ENCODE results near the gene SUPT6H. TPM values are rescaled to one million over a fixed set of nuclear protein-coding genes. Genes with fewer than 3 reads are reported as not detected.

The SUPT6H gene
- total and polyA plus RNA-seq, 2 of the 8 experiments (the other 6 are each of a cell fraction or from before 2014, with no cell fraction given), result 32.0 to 59.9 TPM

DNA sequence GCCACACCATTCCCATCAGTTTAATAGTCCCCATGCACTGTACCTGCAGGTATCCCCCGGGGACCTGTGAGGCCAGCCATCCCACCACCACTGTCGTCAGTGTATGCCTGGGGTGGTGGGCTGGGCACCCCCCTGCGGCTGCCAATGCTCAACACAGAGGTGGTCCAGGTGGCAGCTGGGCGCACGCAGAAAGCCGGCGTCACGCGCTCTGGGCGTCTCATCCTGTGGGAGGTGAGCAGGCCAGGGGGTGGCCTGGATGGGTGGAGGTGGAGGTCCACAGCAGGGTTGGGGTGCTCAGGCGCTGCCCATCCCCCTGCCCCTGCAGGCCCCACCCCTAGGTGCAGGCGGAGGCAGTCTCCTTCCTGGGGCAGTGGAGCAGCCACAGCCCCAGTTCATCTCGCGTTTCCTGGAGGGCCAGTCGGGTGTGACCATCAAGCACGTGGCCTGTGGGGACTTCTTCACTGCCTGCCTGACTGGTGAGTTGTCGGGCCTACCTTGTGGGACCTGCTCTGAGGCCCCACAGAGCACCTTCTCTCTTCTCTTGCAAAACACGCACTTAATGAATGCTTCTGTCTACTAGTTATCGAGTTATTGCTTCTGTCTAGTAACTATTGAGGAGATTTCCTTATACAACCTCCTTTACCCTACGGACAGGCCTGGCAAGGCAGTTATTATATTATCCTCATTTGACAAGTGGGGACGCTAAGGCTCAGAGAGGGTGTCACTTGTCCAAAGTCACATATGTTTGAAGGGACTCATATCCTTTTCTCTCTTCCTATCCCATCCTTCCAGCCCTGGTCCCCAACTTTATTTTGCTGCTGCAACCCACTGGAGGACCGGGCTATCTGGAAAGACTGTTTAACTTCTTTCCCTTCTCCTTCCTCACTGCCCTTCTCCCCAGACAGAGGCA lies 76.0 kb downstream of the SUPT6H start:
- H4K91ac ChIP-seq (replicated peaks; ENCODE audit: insufficient read length, low read length), result no peak overlapping the region
- no peak overlapping the region for H2BK15ac ChIP-seq (ENCODE audit: low read length)
- no peaks in the 10 kb centered on the region for H3K23me2 ChIP-seq (ENCODE audit: low read depth, low read length)
- H4K5ac ChIP-seq (ENCODE audit: insufficient read length, low read depth, low read length), result no peak overlapping the region
- DNase-seq (ENCODE audit: low read depth in 1 of 2, low spot score in 2 of 2), result no peak
- H3K4ac ChIP-seq (replicated peaks; ENCODE audit: insufficient read length, low read depth, low read length), result no peak overlapping the region
- H2BK20ac ChIP-seq (ENCODE audit: low read length), result no peak overlapping the region
- H2BK120ac ChIP-seq (replicated peaks; ENCODE audit: low read depth, low read length), result no peak overlapping the region
- peaks cover 2% of the 10 kb centered on the region; the same call in 1 of the 2 replicates for H3K79me1 ChIP-seq (ENCODE audit: low read depth, low read length)
- no peak overlapping the region for H3K9ac ChIP-seq (replicated peaks in 1 of 4; ENCODE audit: extremely low read depth in 1 of 4, low read depth in 3 of 4, low read length in 3 of 4)
- CTCF ChIA-PET (ENCODE audit: partially characterized antibody), result interaction anchor here (5.6 kb wide), 1 partner anchor 11 kb away, joined by 70 read pairs; the partner anchor contains the start of genes NEK8 and TLCD1
- H3K27ac ChIP-seq (ENCODE audit: low read depth, low read length), result no peak overlapping the region
- H3K23ac ChIP-seq (ENCODE audit: insufficient read length), result no peak overlapping the region
- no peak overlapping the region for H3K14ac ChIP-seq (ENCODE audit: insufficient read length)
- H3K4me1 ChIP-seq (replicated peaks in 1 of 4; ENCODE audit: control insufficient read depth in 3 of 4, insufficient read depth in 4 of 4, low read length in 3 of 4), result peaks cover 0 to 2% (median 0%) of the 10 kb centered on the region in 4 experiments; a peak in 1 of 7 replicates
- H2AK5ac ChIP-seq (ENCODE audit: low read depth, low read length), result no peak overlapping the region
- H3K79me2 ChIP-seq (ENCODE audit: control insufficient read depth in 1 of 2, insufficient read depth in 2 of 2, low read length in 2 of 2), result no peaks in the 10 kb centered on the region
- H2AFZ ChIP-seq (ENCODE audit: low read length), result no peak overlapping the region
- H4K20me1 ChIP-seq (replicated peaks in 1 of 2; ENCODE audit: control insufficient read depth in 1 of 2, insufficient read depth in 2 of 2, low read length in 2 of 2), result peaks cover 0 to 5% of the 10 kb centered on the region in 2 experiments
- WGBS, 2 experiments (ENCODE audit: extremely low coverage in 1 of 2, insufficient coverage in 1 of 2, insufficient read length in 1 of 2, insufficient replicate concordance in 2 of 2, low coverage in 1 of 2, low lambda C conversion rate in 2 of 2, missing lambda C conversion rate in 1 of 2), result 96% methylated on average over 20 of the region's 22 CpGs; no CpG with 5 or more reads in 1 of the 2 experiments
- no peaks in the 10 kb centered on the region for H3K27me3 ChIP-seq (replicated peaks in 1 of 4; ENCODE audit: control insufficient read depth in 3 of 4, extremely low read depth in 1 of 4, insufficient read depth in 3 of 4, low read length in 3 of 4)
- POLR2A ChIA-PET (ENCODE audit: partially characterized antibody), result interaction anchor here (9.2 to 15.3 kb wide), 2 partner anchors 11 to 16 kb away, joined by 134 to 813 read pairs; partner anchors contain the start of genes NEK8, RPL23A and TLCD1
- H2BK12ac ChIP-seq (ENCODE audit: low read depth, low read length), result no peak overlapping the region
- peak overlapping the region; percentile 41; the same call in 1 of the 2 replicates for H4K8ac ChIP-seq (ENCODE audit: extremely low read depth, insufficient read depth, low read length)
- H3K36me3 ChIP-seq (ENCODE audit: control insufficient read depth in 2 of 4, insufficient read depth in 4 of 4, low read length in 3 of 4), result peaks cover 9 to 17% (median 13%) of the 10 kb centered on the region in 4 experiments; a peak in 7 of 8 replicates
- H3K4me3 ChIP-seq (ENCODE audit: extremely low read depth in 1 of 4, insufficient read depth in 2 of 4, low read depth in 3 of 4, low read length in 4 of 4), result no peak overlapping the region
- FAIRE-seq, result no peak
- H3K18ac ChIP-seq (ENCODE audit: extremely low read depth, low read length), result no peak overlapping the region
- H2BK5ac ChIP-seq (ENCODE audit: low read depth, low read length), result no peak overlapping the region
- no peaks in the 10 kb centered on the region for H3K9me3 ChIP-seq (ENCODE audit: insufficient read depth in 2 of 2, low read depth in 1 of 2, low read length in 1 of 2)
- no peak overlapping the region for H3K56ac ChIP-seq (replicated peaks; ENCODE audit: insufficient read length, low read depth, low read length)
- no peak overlapping the region for H3K4me2 ChIP-seq (ENCODE audit: insufficient read depth in 1 of 2, low read depth in 2 of 2, low read length in 2 of 2)
- TF ChIP-seq TAF1 (IDR thresholded peaks at IDR 0.05; ENCODE audit: low read depth, low read length) (no peak), CREB1 (IDR thresholded peaks at IDR 0.05) (no peak), RXRA (IDR thresholded peaks at IDR 0.05; ENCODE audit: insufficient read depth, low read depth, low read length) (no peak), ASH2L (IDR thresholded peaks at IDR 0.05; ENCODE audit: low read length) (no peak), SUZ12 (IDR thresholded peaks at IDR 0.05; ENCODE audit: low read length) (no peak), CBX8 (IDR thresholded peaks at IDR 0.05; ENCODE audit: borderline replicate concordance, low read depth, low read length) (no peak), CBX5 (IDR thresholded peaks at IDR 0.05; ENCODE audit: low read depth, low read length) (no peak), HDAC2 (IDR thresholded peaks at IDR 0.05; ENCODE audit: borderline replicate concordance in 1 of 2, low read depth in 2 of 2, low read length in 2 of 2) (no peak), CHD2 (IDR thresholded peaks at IDR 0.05; ENCODE audit: low read length) (no peak), CHD1 (IDR thresholded peaks at IDR 0.05; ENCODE audit: low read depth, low read length) (no peak)
- TF ChIP-seq, protein P1, sequence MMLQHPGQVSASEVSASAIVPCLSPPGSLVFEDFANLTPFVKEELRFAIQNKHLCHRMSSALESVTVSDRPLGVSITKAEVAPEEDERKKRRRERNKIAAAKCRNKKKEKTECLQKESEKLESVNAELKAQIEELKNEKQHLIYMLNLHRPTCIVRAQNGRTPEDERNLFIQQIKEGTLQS (IDR thresholded peaks at IDR 0.05; ENCODE audit: insufficient read depth, low read depth, low read length), result no peak

Data from H1 (cell line).